ENCODE results near the gene LRCH4.

The LRCH4 gene

DNA sequence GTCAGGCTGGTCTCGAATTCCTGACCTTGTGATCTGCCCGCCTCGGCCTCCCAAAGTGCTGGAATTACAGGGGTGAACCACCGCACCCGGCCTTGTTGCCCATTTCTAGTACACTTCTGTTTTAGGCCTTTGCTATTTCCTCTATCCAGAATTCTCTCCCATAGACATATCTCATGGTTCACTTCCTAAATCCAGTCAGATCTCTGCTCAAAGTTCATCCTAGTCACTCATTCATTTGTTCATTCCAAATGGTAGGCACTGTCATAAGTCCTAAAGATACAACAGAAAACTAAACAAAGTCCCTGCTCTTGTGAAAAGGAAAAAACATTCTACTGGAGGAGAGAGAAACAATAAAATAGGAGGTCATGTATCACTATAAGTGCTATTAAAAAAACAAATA is 24.0 kb upstream of the LRCH4 start:
- TF ChIP-seq, protein P1, sequence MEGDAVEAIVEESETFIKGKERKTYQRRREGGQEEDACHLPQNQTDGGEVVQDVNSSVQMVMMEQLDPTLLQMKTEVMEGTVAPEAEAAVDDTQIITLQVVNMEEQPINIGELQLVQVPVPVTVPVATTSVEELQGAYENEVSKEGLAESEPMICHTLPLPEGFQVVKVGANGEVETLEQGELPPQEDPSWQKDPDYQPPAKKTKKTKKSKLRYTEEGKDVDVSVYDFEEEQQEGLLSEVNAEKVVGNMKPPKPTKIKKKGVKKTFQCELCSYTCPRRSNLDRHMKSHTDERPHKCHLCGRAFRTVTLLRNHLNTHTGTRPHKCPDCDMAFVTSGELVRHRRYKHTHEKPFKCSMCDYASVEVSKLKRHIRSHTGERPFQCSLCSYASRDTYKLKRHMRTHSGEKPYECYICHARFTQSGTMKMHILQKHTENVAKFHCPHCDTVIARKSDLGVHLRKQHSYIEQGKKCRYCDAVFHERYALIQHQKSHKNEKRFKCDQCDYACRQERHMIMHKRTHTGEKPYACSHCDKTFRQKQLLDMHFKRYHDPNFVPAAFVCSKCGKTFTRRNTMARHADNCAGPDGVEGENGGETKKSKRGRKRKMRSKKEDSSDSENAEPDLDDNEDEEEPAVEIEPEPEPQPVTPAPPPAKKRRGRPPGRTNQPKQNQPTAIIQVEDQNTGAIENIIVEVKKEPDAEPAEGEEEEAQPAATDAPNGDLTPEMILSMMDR (conservative IDR thresholded peaks at IDR 0.05; ENCODE audit: low read length): no peak
- TF ChIP-seq EZH2phosphoT487 (IDR thresholded peaks at IDR 0.05; ENCODE audit: borderline replicate concordance): no peak
- H3K36me3 ChIP-seq (ENCODE audit: insufficient read depth, low read length): no peaks in the 10 kb centered on the region
- H2AFZ ChIP-seq (ENCODE audit: low read length): no peak overlapping the region
- H3K9ac ChIP-seq (ENCODE audit: low read depth, low read length, poor library complexity, severe bottlenecking): no peak overlapping the region
- H3F3A ChIP-seq (ENCODE audit: low read depth): 0 out of 2 replicates have a peak, but pooled peaks cover 4% of the 10 kb centered on the region
- no peaks in the 10 kb centered on the region for H3K79me2 ChIP-seq (ENCODE audit: insufficient read depth, low read length)
- peaks cover 19% of the 10 kb centered on the region for H3K4me1 ChIP-seq (ENCODE audit: insufficient read depth, low read length, poor library complexity, severe bottlenecking)
- no peaks in the 10 kb centered on the region for H3K27me3 ChIP-seq (ENCODE audit: insufficient read depth, low read length, poor library complexity, severe bottlenecking)
- H3K4me3 ChIP-seq (ENCODE audit: low read length, poor library complexity, severe bottlenecking): no peak overlapping the region
- no peaks in the 10 kb centered on the region for H4K20me1 ChIP-seq (ENCODE audit: insufficient read depth, low read length, poor library complexity, severe bottlenecking)
- no peak overlapping the region for H3K4me2 ChIP-seq (ENCODE audit: low read depth, low read length, poor library complexity, severe bottlenecking)
- H3K9me3 ChIP-seq (ENCODE audit: insufficient read depth, low read depth, low read length): no peaks in the 10 kb centered on the region
- no peaks in the 10 kb centered on the region for H3K9me2 ChIP-seq (replicated peaks; ENCODE audit: low read depth, low read length)

DNA sequence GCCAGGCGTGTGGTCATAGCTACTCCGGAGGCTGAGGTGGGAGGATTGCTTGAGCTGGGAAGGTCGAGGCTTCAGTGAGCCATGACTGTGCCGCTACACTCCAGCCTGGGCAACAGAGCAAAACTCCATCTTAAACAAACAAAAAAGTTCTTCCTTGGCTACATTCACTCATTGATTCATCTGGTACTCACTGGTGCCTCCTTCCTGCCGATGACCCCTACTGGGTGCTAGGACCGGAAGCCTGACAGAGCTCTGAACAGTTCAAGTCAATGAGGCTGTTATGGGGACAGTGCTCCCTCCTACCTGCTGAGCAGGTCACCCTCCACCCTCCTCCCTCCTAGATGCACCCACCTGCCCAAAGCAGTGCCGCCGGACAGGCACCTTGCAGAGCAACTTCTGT is 21.2 kb upstream of the LRCH4 start:
- Histone ChIP-seq H3K4me3 (ENCODE audit: low read length, poor library complexity, severe bottlenecking) (no peak overlapping the region), H3K9me2 (replicated peaks; ENCODE audit: low read depth, low read length) (no peaks in the 10 kb centered on the region), H3K9ac (ENCODE audit: low read depth, low read length, poor library complexity, severe bottlenecking) (no peak overlapping the region), H3K4me1 (ENCODE audit: insufficient read depth, low read length, poor library complexity, severe bottlenecking) (peaks cover 23% of the 10 kb centered on the region), H3K27me3 (ENCODE audit: insufficient read depth, low read length, poor library complexity, severe bottlenecking) (no peaks in the 10 kb centered on the region), H3K4me2 (ENCODE audit: low read depth, low read length, poor library complexity, severe bottlenecking) (no peak overlapping the region), H3F3A (ENCODE audit: low read depth) (0 out of 2 replicates have a peak, but pooled peaks cover 4% of the 10 kb centered on the region), H3K79me2 (ENCODE audit: insufficient read depth, low read length) (peaks cover 6% of the 10 kb centered on the region; the same call in 1 of the 2 replicates), H4K20me1 (ENCODE audit: insufficient read depth, low read length, poor library complexity, severe bottlenecking) (no peaks in the 10 kb centered on the region), H3K36me3 (ENCODE audit: insufficient read depth, low read length) (no peaks in the 10 kb centered on the region), H3K9me3 (ENCODE audit: insufficient read depth, low read depth, low read length) (no peaks in the 10 kb centered on the region), H2AFZ (ENCODE audit: low read length) (no peak overlapping the region)
- TF ChIP-seq, protein P1 (conservative IDR thresholded peaks at IDR 0.05; ENCODE audit: low read length): no peak
- no peak for TF ChIP-seq EZH2phosphoT487 (IDR thresholded peaks at IDR 0.05; ENCODE audit: borderline replicate concordance)

- peaks cover 23% of the 10 kb centered on the region for H3K4me1 ChIP-seq (ENCODE audit: insufficient read depth, low read length, poor library complexity, severe bottlenecking)
- no peaks in the 10 kb centered on the region for H3K9me3 ChIP-seq (ENCODE audit: insufficient read depth, low read depth, low read length)
- H3K4me3 ChIP-seq (ENCODE audit: low read length, poor library complexity, severe bottlenecking): no peak overlapping the region
- TF ChIP-seq, protein P1 (conservative IDR thresholded peaks at IDR 0.05; ENCODE audit: low read length): no peak
- no peak for TF ChIP-seq EZH2phosphoT487 (IDR thresholded peaks at IDR 0.05; ENCODE audit: borderline replicate concordance)
- no peak overlapping the region for H3K9ac ChIP-seq (ENCODE audit: low read depth, low read length, poor library complexity, severe bottlenecking)
- H4K20me1 ChIP-seq (ENCODE audit: insufficient read depth, low read length, poor library complexity, severe bottlenecking): no peaks in the 10 kb centered on the region
- no peak overlapping the region for H2AFZ ChIP-seq (ENCODE audit: low read length)
- no peak overlapping the region for H3K4me2 ChIP-seq (ENCODE audit: low read depth, low read length, poor library complexity, severe bottlenecking)
- H3K9me2 ChIP-seq (replicated peaks; ENCODE audit: low read depth, low read length): no peaks in the 10 kb centered on the region
- peaks cover 6% of the 10 kb centered on the region; the same call in 1 of the 2 replicates for H3K79me2 ChIP-seq (ENCODE audit: insufficient read depth, low read length)
- H3F3A ChIP-seq (ENCODE audit: low read depth): 0 out of 2 replicates have a peak, but pooled peaks cover 4% of the 10 kb centered on the region
- no peaks in the 10 kb centered on the region for H3K27me3 ChIP-seq (ENCODE audit: insufficient read depth, low read length, poor library complexity, severe bottlenecking)
- no peaks in the 10 kb centered on the region for H3K36me3 ChIP-seq (ENCODE audit: insufficient read depth, low read length)
These were observed 20.4 kb upstream of the LRCH4 start for GRCh38 chr7:100606313-100606712.

All from Loucy (cell line).